Testis (tissue), 3 donors: ENCODE results near the gene LGALS8. TPM values are rescaled to one million over a fixed set of nuclear protein-coding genes. Genes with fewer than 3 reads are reported as not detected.
"Not testable (repeated sequence)": the region's sequence is repeated elsewhere in the genome, so short reads cannot be mapped to it uniquely, and the experiment has no call there.

ENCODE experiments used
- DNase-seq: peaks from one replicate; pipeline ENCODE4 v3.0.0-alpha.2; 2019
- H3K27ac ChIP-seq, 2 donors: fragments of 200-600 bp; sonication (generic); one replicate each; pipeline ENCODE4 v1.5.1; 2019
- H3K27me3 ChIP-seq: fragments of 200-600 bp; sonication (generic); one replicate; pipeline ENCODE4 v1.5.1; 2019
- H3K36me3 ChIP-seq: fragments of 200-600 bp; sonication (generic); one replicate; pipeline ENCODE4 v1.5.1; 2017; ENCODE audit warnings: low read depth; ENCODE audit errors: missing control alignments
- H3K4me1 ChIP-seq: fragments of 200-600 bp; sonication (generic); one replicate; pipeline ENCODE4 v1.5.1; 2019
- H3K4me3 ChIP-seq, 2 donors: fragments of 200-600 bp; sonication (generic); one replicate each; pipeline ENCODE4 v1.5.1; 2017 to 2019
- H3K9me3 ChIP-seq: fragments of 200-600 bp; sonication (generic); one replicate; pipeline ENCODE4 v1.5.1; 2017
- CTCF ChIP-seq, 3 experiments: fragments of 450-650 bp in 2 of 3; fragments of 200-600 bp in 1 of 3; sonication (generic) in 1 of 3; IDR thresholded peaks; one replicate each; pipeline ENCODE4 v1.5.1; 2016 to 2019; ENCODE audit warnings: antibody characterized with exemption in 3 of 3, mild to moderate bottlenecking in 2 of 3, moderate library complexity in 1 of 3
- POLR2A ChIP-seq: fragments of 450-650 bp; IDR thresholded peaks from one replicate; pipeline ENCODE4 v1.6.1; 2017; ENCODE audit warnings: antibody characterized with exemption, mild to moderate bottlenecking, moderate library complexity
- WGBS, 2 donors: methylation state at CpG; one replicate each; pipeline ENCODE4 v1.1.5; 2018; 5-methylcytosine and 5-hydroxymethylcytosine counted together
- intact Hi-C: fragments of 100-400 bp; cut with DNase I; formaldehyde crosslinking; loops from one replicate; pipeline ENCODE4 v1.15.1; 2023; ENCODE audit warnings: low total_unique reads
- polyA plus RNA-seq: library from polyadenylated mRNA; stranded (reverse); fragments of 350-450 nt; fragmentation: Illumina TruSeq; extraction: RNeasy Lipid Tissue Mini Kit (QIAGEN cat#74804); gene quantifications from one replicate; pipeline ENCODE4 v1.2.3, GENCODE V29; 2014; ENCODE audit warnings: low read depth, low replicate concordance; ENCODE audit not compliant: insufficient read depth
- total RNA-seq, 2 donors: library from RNA; depleted of rRNA; stranded (reverse); fragments of >200 nt; gene quantifications; one replicate each; pipeline ENCODE4 v1.2.3, GENCODE V29; 2016

The LGALS8 gene
- total and polyA plus RNA-seq, 3 donors from 2014 or later: 114 to 122 (median 115) TPM

GRCh38 chr1:236502579-236502971 is 21.2 kb upstream of the LGALS8 start:
- Histone ChIP-seq H3K27ac (peak overlapping the region; percentile 16 to 76), H3K4me1 (peaks cover 16% of the 10 kb centered on the region), H3K4me3 (no peak overlapping the region), H3K36me3 (no peaks in the 10 kb centered on the region), H3K9me3 (no peaks in the 10 kb centered on the region), H3K27me3 (no peaks in the 10 kb centered on the region)
- TF ChIP-seq POLR2A (no peak), CTCF (IDR thresholded peaks at IDR 0.05) (no peak)
- DNase-seq: no peak
- WGBS, 2 donors: 46 to 58% methylated on average over 2 of the region's 2 CpGs
- intact Hi-C loops: no loop called here

GRCh38 chr1:236502972-236503639 is 20.7 kb upstream of the LGALS8 start:
- Histone ChIP-seq H3K36me3 (no peaks in the 10 kb centered on the region), H3K27me3 (no peaks in the 10 kb centered on the region), H3K4me1 (peaks cover 20% of the 10 kb centered on the region), H3K9me3 (no peaks in the 10 kb centered on the region), H3K27ac (peak overlapping the region; percentile 16 to 76), H3K4me3 (peak overlapping the region in 1 of 2 donors; percentile 12)
- intact Hi-C loops: no loop called here
- no peak for TF ChIP-seq CTCF (IDR thresholded peaks at IDR 0.05)
- no peak for TF ChIP-seq POLR2A
- WGBS, 2 donors: 20 to 27% methylated on average over 15 of the region's 15 CpGs
- peak; percentile 46 for DNase-seq

GRCh38 chr1:236504338-236504737 is 19.4 kb upstream of the LGALS8 start:
- WGBS, 2 donors: 57 to 70% methylated on average over 3 of the region's 3 CpGs
- H3K4me3 ChIP-seq, DNase-seq, H3K36me3 ChIP-seq, H3K27me3 ChIP-seq, intact Hi-C loops, H3K9me3 ChIP-seq: not testable (repeated sequence)
- H3K4me1 ChIP-seq: peaks cover 20% of the 10 kb centered on the region
- H3K27ac ChIP-seq: peak overlapping the region in 1 of 2 donors; percentile 23

GRCh38 chr1:236507022-236507700 is 16.6 kb upstream of the LGALS8 start:
- no peaks in the 10 kb centered on the region for H3K27me3 ChIP-seq
- intact Hi-C loops: no loop called here
- WGBS, 2 donors: 62% methylated on average over 5 of the region's 5 CpGs
- no peaks in the 10 kb centered on the region for H3K36me3 ChIP-seq
- peaks cover 20% of the 10 kb centered on the region for H3K4me1 ChIP-seq
- H3K4me3 ChIP-seq: no peak overlapping the region
- DNase-seq: peak; percentile 77
- TF ChIP-seq CTCF (IDR thresholded peaks at IDR 0.05) (no peak), POLR2A (no peak)
- no peaks in the 10 kb centered on the region for H3K9me3 ChIP-seq
- peak overlapping the region in 1 of 2 donors; percentile 23 for H3K27ac ChIP-seq

- H3K27me3 ChIP-seq: no peaks in the 10 kb centered on the region
- 64 to 77% methylated on average over 6 of the region's 6 CpGs for WGBS, 2 donors
- H3K36me3 ChIP-seq: no peaks in the 10 kb centered on the region
- intact Hi-C loops: no loop called here
- H3K27ac ChIP-seq: peak overlapping the region; percentile 15 to 19
- DNase-seq: no peak
- TF ChIP-seq POLR2A (no peak), CTCF (IDR thresholded peaks at IDR 0.05) (no peak)
- H3K4me1 ChIP-seq: peaks cover 9% of the 10 kb centered on the region
- H3K4me3 ChIP-seq: no peak overlapping the region
- H3K9me3 ChIP-seq: no peaks in the 10 kb centered on the region
Observed at GRCh38 chr1:236508593-236509027, 15.2 kb upstream of the LGALS8 start.
